ENCODE measurements around the gene KRTAP10-2.

KRTAP10-2 gene

GRCh38 chr21:44547656-44548331 lies 3.5 kb downstream of the KRTAP10-2 start:
- H3K4me3 ChIP-seq (ENCODE audit: low read depth in 1 of 2, low read length in 2 of 2) = no peak overlapping the region
- no peaks in the 10 kb centered on the region for H3K27me3 ChIP-seq (ENCODE audit: control insufficient read depth in 1 of 2, insufficient read depth in 2 of 2, low read length in 2 of 2)
- no peak overlapping the region for H3K9ac ChIP-seq (ENCODE audit: low read length)
- no peak overlapping the region for H3K27ac ChIP-seq (ENCODE audit: low read depth, low read length)
- no peaks in the 10 kb centered on the region for H3K9me3 ChIP-seq (ENCODE audit: low read length)
- H3K4me1 ChIP-seq (ENCODE audit: insufficient read depth, low read length) = no peaks in the 10 kb centered on the region
- H3K36me3 ChIP-seq (ENCODE audit: insufficient read depth, low read length) = no peaks in the 10 kb centered on the region

- Histone ChIP-seq H3K4me1 (ENCODE audit: insufficient read depth, low read length) (no peaks in the 10 kb centered on the region), H3K36me3 (ENCODE audit: insufficient read depth, low read length) (no peaks in the 10 kb centered on the region), H3K9me3 (ENCODE audit: low read length) (no peaks in the 10 kb centered on the region), H3K27ac (ENCODE audit: low read depth, low read length) (no peak overlapping the region), H3K9ac (ENCODE audit: low read length) (no peak overlapping the region), H3K27me3 (ENCODE audit: control insufficient read depth in 1 of 2, insufficient read depth in 2 of 2, low read length in 2 of 2) (no peaks in the 10 kb centered on the region), H3K4me3 (ENCODE audit: low read depth in 1 of 2, low read length in 2 of 2) (no peak overlapping the region)
These were observed 6.7 kb downstream of the KRTAP10-2 start for GRCh38 chr21:44544566-44544965.

DNA sequence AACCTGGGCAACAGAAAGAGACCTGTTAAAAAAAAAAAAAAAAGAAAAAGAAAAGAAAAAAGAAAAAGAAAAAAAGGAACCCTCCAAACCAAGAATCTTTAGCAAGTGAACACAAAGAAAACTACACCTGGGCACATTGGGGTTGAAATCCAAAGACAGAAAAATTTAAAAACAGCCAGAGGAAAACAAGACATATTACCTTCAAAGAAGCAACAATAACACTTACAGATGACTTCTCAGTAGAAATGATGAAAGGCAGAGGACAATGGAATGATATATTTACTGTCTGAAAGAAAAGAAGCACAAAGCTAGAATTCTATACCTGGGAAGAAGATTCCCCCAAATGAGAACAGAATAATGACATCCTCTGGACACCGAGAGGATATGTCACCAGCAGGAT lies 8.6 kb downstream of the KRTAP10-2 start:
- Histone ChIP-seq H3K4me3 (ENCODE audit: low read depth in 1 of 2, low read length in 2 of 2) (no peak overlapping the region), H3K4me1 (ENCODE audit: insufficient read depth, low read length) (no peaks in the 10 kb centered on the region), H3K27me3 (ENCODE audit: control insufficient read depth in 1 of 2, insufficient read depth in 2 of 2, low read length in 2 of 2) (peaks cover 0 to 6% of the 10 kb centered on the region in 2 donors), H3K9me3 (ENCODE audit: low read length) (no peaks in the 10 kb centered on the region), H3K27ac (ENCODE audit: low read depth, low read length) (no peak overlapping the region), H3K9ac (ENCODE audit: low read length) (no peak overlapping the region), H3K36me3 (ENCODE audit: insufficient read depth, low read length) (no peaks in the 10 kb centered on the region)

DNA sequence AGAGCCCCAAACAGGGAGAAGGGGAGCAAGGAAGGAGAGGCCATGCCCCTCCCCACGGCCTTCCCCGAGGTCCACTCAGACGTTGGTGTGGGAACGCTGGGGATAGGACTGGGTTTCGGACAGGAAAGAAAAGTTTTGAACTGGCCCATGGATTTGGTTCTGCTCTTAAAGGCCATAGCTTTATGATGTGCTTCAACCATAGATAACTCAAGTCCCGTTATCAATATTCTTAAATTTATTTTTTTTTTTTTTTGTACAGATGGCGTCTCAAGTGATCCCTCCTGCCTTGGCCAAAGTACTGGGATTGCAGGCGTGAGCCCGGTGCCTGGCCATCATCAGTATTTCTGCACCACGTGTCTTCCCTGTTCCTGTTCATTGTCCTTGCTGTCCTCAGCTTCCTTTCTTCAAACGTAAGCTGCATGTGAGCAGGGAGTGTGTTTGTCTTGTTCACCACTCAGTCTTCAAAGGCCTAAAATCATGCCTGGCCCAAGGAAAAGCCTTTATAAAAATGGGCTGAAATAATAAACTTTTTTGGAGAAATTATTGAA lies 10.5 kb downstream of the KRTAP10-2 start:
- H3K4me1 ChIP-seq (ENCODE audit: insufficient read depth, low read length) = no peaks in the 10 kb centered on the region
- peaks cover 0 to 6% of the 10 kb centered on the region in 2 donors for H3K27me3 ChIP-seq (ENCODE audit: control insufficient read depth in 1 of 2, insufficient read depth in 2 of 2, low read length in 2 of 2)
- H3K36me3 ChIP-seq (ENCODE audit: insufficient read depth, low read length) = no peaks in the 10 kb centered on the region
- H3K27ac ChIP-seq (ENCODE audit: low read depth, low read length) = no peak overlapping the region
- no peaks in the 10 kb centered on the region for H3K9me3 ChIP-seq (ENCODE audit: low read length)
- no peak overlapping the region for H3K4me3 ChIP-seq (ENCODE audit: low read depth in 1 of 2, low read length in 2 of 2)
- no peak overlapping the region for H3K9ac ChIP-seq (ENCODE audit: low read length)

DNA sequence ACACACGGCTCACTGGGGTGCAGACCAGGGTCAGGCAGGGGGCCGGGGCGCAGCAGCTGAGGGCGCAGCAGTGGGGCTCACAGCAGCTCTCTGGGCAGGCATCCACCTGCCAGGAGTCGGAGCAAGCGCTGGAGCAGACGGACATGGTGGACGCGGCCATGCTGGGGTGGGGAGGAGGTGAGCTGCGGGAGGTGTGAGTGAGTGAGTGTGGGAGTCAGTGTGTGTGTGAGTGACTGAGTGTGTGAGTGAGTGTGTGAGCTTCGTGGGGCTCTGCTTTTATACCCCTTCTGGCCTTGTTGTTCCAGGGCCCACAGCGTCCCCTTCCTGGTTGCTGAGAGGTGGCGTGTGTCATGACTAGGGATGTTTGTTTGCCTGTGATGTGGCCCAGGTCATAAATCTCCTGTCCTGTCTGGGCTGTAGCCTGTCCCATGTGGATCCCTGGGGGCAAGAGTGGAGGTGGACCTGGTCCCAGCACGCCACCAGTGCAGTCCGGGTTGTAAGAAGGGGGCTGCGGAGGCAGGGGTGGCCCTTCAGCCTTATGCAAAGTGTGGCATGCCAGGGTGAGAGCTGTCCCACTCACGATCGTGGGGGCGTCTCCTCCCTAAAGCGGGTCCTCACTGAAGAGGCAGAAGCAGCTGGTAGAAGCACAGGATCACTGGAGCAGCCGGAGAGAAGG lies 11.2 kb downstream of the KRTAP10-2 start, which contains the start of gene KRTAP10-1:
Gene KRTAP10-1, minus strand, starts transcription at position 205 of the 676 bp plus-strand sequence. Its CDS starts 45 bp downstream, at position 160.
- H3K4me1 ChIP-seq (ENCODE audit: insufficient read depth, low read length) = no peaks in the 10 kb centered on the region
- no peak within 1 kb of the TSS for H3K9ac ChIP-seq (ENCODE audit: low read length)
- no peak within 1 kb of the TSS for H3K4me3 ChIP-seq (ENCODE audit: low read depth in 1 of 2, low read length in 2 of 2)
- peaks cover 0 to 6% of the 10 kb centered on the region in 2 donors for H3K27me3 ChIP-seq (ENCODE audit: control insufficient read depth in 1 of 2, insufficient read depth in 2 of 2, low read length in 2 of 2)
- H3K36me3 ChIP-seq (ENCODE audit: insufficient read depth, low read length) = no peaks in the 10 kb centered on the region
- H3K9me3 ChIP-seq (ENCODE audit: low read length) = no peaks in the 10 kb centered on the region
- H3K27ac ChIP-seq (ENCODE audit: low read depth, low read length) = no peak within 1 kb of the TSS

DNA sequence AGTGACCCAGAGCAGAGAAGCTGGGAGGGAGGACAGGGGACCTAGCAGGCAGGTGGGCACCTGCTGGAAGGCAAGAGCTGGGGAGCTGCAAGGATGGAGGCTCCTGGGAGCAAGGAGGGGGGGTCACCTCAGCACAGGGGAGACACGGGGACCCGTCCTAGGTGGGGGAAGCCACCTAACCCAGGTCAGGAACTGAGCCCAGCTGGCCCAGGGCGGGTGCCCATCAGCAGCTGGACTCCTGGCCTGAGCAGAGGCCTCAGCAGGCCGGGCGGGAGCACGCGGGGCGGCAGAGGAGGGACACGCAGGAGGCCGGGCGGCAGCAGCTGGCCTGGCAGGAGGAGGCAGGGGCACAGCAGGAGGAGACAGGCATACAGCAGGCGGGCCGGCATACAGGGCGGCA lies 12.3 kb downstream of the KRTAP10-2 start:
- Histone ChIP-seq H3K4me3 (ENCODE audit: low read depth in 1 of 2, low read length in 2 of 2) (no peak overlapping the region), H3K9ac (ENCODE audit: low read length) (no peak overlapping the region), H3K27me3 (ENCODE audit: control insufficient read depth in 1 of 2, insufficient read depth in 2 of 2, low read length in 2 of 2) (peaks cover 0 to 6% of the 10 kb centered on the region in 2 donors), H3K27ac (ENCODE audit: low read depth, low read length) (no peak overlapping the region), H3K36me3 (ENCODE audit: insufficient read depth, low read length) (no peaks in the 10 kb centered on the region), H3K4me1 (ENCODE audit: insufficient read depth, low read length) (no peaks in the 10 kb centered on the region), H3K9me3 (ENCODE audit: low read length) (no peaks in the 10 kb centered on the region)

GRCh38 chr21:44537930-44538911 lies 13.1 kb downstream of the KRTAP10-2 start:
- H3K4me1 ChIP-seq (ENCODE audit: insufficient read depth, low read length) = no peaks in the 10 kb centered on the region
- no peak overlapping the region for H3K4me3 ChIP-seq (ENCODE audit: low read depth in 1 of 2, low read length in 2 of 2)
- no peak overlapping the region for H3K9ac ChIP-seq (ENCODE audit: low read length)
- no peaks in the 10 kb centered on the region for H3K9me3 ChIP-seq (ENCODE audit: low read length)
- peaks cover 0 to 6% of the 10 kb centered on the region in 2 donors for H3K27me3 ChIP-seq (ENCODE audit: control insufficient read depth in 1 of 2, insufficient read depth in 2 of 2, low read length in 2 of 2)
- H3K36me3 ChIP-seq (ENCODE audit: insufficient read depth, low read length) = no peaks in the 10 kb centered on the region
- H3K27ac ChIP-seq (ENCODE audit: low read depth, low read length) = no peak overlapping the region

GRCh38 chr21:44535963-44536362 lies 15.3 kb downstream of the KRTAP10-2 start:
- Histone ChIP-seq H3K9me3 (ENCODE audit: low read length) (no peaks in the 10 kb centered on the region), H3K27me3 (ENCODE audit: control insufficient read depth in 1 of 2, insufficient read depth in 2 of 2, low read length in 2 of 2) (peaks cover 0 to 6% of the 10 kb centered on the region in 2 donors), H3K4me1 (ENCODE audit: insufficient read depth, low read length) (no peaks in the 10 kb centered on the region), H3K9ac (ENCODE audit: low read length) (no peak overlapping the region), H3K4me3 (ENCODE audit: low read depth in 1 of 2, low read length in 2 of 2) (no peak overlapping the region), H3K27ac (ENCODE audit: low read depth, low read length) (no peak overlapping the region), H3K36me3 (ENCODE audit: insufficient read depth, low read length) (no peaks in the 10 kb centered on the region)

DNA sequence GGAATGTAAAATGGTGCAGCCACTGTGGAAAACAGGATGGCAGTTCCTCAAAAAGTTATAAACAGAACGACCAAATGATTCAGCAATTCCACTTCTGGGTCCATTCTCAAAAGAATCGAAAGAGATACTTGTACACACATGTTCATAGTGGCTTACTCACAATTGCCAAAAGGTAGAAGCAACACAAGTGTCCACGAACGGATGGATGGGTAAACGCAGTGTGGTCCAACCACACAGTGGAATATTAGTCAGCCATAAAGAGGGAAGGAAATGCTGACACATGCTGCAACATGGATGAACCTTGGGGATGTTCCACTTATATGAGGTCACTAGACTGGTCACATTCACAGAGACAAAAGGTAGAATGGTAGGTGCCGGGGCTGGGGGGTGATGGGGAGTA lies 16.6 kb downstream of the KRTAP10-2 start:
- Histone ChIP-seq H3K27me3 (ENCODE audit: control insufficient read depth in 1 of 2, insufficient read depth in 2 of 2, low read length in 2 of 2) (peaks cover 0 to 6% of the 10 kb centered on the region in 2 donors), H3K27ac (ENCODE audit: low read depth, low read length) (no peak overlapping the region), H3K4me3 (ENCODE audit: low read depth in 1 of 2, low read length in 2 of 2) (no peak overlapping the region), H3K9ac (ENCODE audit: low read length) (no peak overlapping the region), H3K9me3 (ENCODE audit: low read length) (no peaks in the 10 kb centered on the region), H3K36me3 (ENCODE audit: insufficient read depth, low read length) (no peaks in the 10 kb centered on the region), H3K4me1 (ENCODE audit: insufficient read depth, low read length) (no peaks in the 10 kb centered on the region)

DNA sequence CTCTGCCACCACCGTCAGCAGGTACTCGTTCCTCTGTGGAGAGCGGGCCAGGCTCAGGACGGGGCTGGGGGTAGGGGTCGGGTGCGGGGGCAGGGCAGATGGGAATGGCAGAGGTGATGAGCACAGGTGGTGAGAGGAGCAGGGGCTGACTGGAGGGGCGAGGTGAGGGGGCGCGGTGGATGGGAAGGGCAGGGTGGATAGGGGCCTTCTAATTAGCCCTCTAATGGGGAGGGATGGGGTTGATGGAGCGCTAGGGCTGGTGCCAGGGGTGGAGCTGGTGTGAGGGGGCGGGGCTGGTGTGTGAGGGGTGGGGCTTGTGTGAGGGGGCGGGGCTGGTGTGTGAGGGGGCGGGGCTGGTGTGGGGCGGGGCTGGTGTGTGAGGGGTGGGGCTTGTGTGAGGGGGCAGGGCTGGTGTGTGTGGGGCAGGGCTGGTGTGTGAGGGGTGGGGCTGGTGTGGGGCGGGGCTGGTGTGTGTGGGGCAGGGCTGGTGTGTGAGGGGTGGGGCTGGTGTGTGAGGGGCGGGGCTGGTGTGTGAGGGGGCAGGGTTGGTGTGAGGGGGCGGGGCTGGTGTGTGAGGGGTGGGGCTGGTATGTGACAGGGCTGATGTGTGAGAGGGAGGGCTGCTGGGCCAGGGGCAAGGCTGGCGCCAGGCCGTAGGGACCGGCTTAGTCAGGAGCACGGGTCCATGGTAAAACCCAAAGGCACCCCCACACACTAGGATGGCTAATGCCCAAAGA lies 17.2 kb downstream of the KRTAP10-2 start:
- no peak overlapping the region for H3K9ac ChIP-seq (ENCODE audit: low read length)
- H3K27ac ChIP-seq (ENCODE audit: low read depth, low read length) = no peak overlapping the region
- H3K4me3 ChIP-seq (ENCODE audit: low read depth in 1 of 2, low read length in 2 of 2) = no peak overlapping the region
- H3K9me3 ChIP-seq (ENCODE audit: low read length) = no peaks in the 10 kb centered on the region
- no peaks in the 10 kb centered on the region for H3K4me1 ChIP-seq (ENCODE audit: insufficient read depth, low read length)
- H3K36me3 ChIP-seq (ENCODE audit: insufficient read depth, low read length) = no peaks in the 10 kb centered on the region
- H3K27me3 ChIP-seq (ENCODE audit: control insufficient read depth in 1 of 2, insufficient read depth in 2 of 2, low read length in 2 of 2) = peaks cover 0 to 4% of the 10 kb centered on the region in 2 donors

All from muscle layer of colon (tissue), 2 donors.